ENCODE results near the gene MLPH.

GRCh38 chr2:237592425-237592980, 105.5 kb downstream of the MLPH start:
- TF ChIP-seq, protein P1, sequence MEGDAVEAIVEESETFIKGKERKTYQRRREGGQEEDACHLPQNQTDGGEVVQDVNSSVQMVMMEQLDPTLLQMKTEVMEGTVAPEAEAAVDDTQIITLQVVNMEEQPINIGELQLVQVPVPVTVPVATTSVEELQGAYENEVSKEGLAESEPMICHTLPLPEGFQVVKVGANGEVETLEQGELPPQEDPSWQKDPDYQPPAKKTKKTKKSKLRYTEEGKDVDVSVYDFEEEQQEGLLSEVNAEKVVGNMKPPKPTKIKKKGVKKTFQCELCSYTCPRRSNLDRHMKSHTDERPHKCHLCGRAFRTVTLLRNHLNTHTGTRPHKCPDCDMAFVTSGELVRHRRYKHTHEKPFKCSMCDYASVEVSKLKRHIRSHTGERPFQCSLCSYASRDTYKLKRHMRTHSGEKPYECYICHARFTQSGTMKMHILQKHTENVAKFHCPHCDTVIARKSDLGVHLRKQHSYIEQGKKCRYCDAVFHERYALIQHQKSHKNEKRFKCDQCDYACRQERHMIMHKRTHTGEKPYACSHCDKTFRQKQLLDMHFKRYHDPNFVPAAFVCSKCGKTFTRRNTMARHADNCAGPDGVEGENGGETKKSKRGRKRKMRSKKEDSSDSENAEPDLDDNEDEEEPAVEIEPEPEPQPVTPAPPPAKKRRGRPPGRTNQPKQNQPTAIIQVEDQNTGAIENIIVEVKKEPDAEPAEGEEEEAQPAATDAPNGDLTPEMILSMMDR (IDR thresholded peaks at IDR 0.05; ENCODE audit: low read depth, low read length, poor library complexity, severe bottlenecking), result no peak
- TF ChIP-seq EZH2phosphoT487 (IDR thresholded peaks at IDR 0.05; ENCODE audit: borderline replicate concordance, low read length), result no peak
